SK-N-SH treated with all-trans-retinoic acid at 6 μM for 48 hours (cell line): ENCODE results near the gene P2RX3.

Source experiments
- ARNTL ChIP-seq: fragments of 450-650 bp; formaldehyde crosslinking; IDR thresholded peaks from 2 replicates; pipeline ENCODE4 v1.5.0; 2020; ENCODE audit warnings: low read depth, mild to moderate bottlenecking, moderate library complexity, borderline replicate concordance
- OSR1 ChIP-seq: fragments of 250-450 bp; sonication (Bioruptor Pico); IDR thresholded peaks from 2 replicates; pipeline ENCODE4 v1.8.0; 2022; ENCODE audit warnings: moderate library complexity, mild to moderate bottlenecking, inconsistent platforms
- PPARA ChIP-seq: fragments of 250-450 bp; sonication (Bioruptor Pico); IDR thresholded peaks from 2 replicates; pipeline ENCODE4 v1.5.0; 2020; ENCODE audit warnings: mild to moderate bottlenecking, borderline replicate concordance
- ZFP3 ChIP-seq: fragments of 250-450 bp; sonication (Bioruptor Pico); IDR thresholded peaks from 2 replicates; pipeline ENCODE4 v1.5.0; 2020; ENCODE audit warnings: mild to moderate bottlenecking, moderate library complexity
- ZNF8 ChIP-seq: fragments of 450-650 bp; formaldehyde crosslinking; IDR thresholded peaks from 2 replicates; pipeline ENCODE4 v1.5.0; 2020; ENCODE audit warnings: mild to moderate bottlenecking, moderate library complexity
- TF ChIP-seq, protein P1 (sequence below): fragments of 250-450 bp; sonication (Bioruptor Pico); IDR thresholded peaks from 2 replicates; pipeline ENCODE4 v1.8.0; 2021; ENCODE audit warnings: low read depth, mild to moderate bottlenecking, moderate library complexity, borderline replicate concordance
- TF ChIP-seq, protein P2 (sequence below): fragments of 250-450 bp; sonication (Bioruptor Pico); IDR thresholded peaks from 2 replicates; pipeline ENCODE4 v1.8.0; 2020; ENCODE audit warnings: mild to moderate bottlenecking, moderate library complexity, borderline replicate concordance
- TF ChIP-seq, protein P3 (sequence below): fragments of 250-450 bp; sonication (Bioruptor Pico); IDR thresholded peaks from 2 replicates; pipeline ENCODE4 v1.5.1; 2020; ENCODE audit warnings: low read depth, mild to moderate bottlenecking, moderate library complexity

DNA sequence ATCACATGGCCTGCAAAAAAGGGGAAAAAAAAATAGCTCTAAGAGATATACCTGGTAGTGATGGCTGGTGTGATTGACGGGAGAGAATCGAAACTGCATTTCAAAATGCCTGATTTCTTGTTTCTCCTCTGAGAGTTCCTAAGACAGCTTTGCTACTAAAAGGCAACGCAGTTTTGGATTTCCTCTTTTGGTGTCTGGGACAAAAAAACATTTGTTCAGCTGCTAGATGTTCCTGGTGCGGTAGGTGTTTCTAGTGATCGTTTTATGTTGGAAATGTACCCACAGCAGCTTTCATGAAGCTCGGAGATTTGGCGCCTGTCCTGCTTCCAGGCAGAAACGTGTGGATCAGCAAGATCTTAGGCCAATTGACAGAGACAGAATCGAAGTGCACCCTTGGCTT, 18.1 kb downstream of the P2RX3 start:
- TF ChIP-seq ARNTL (no peak), ZNF8 (CRISPR knock-in tag) (no peak), PPARA (CRISPR knock-in tag) (no peak), OSR1 (CRISPR knock-in tag) (no peak), ZFP3 (no peak)
- TF ChIP-seq, protein P1, sequence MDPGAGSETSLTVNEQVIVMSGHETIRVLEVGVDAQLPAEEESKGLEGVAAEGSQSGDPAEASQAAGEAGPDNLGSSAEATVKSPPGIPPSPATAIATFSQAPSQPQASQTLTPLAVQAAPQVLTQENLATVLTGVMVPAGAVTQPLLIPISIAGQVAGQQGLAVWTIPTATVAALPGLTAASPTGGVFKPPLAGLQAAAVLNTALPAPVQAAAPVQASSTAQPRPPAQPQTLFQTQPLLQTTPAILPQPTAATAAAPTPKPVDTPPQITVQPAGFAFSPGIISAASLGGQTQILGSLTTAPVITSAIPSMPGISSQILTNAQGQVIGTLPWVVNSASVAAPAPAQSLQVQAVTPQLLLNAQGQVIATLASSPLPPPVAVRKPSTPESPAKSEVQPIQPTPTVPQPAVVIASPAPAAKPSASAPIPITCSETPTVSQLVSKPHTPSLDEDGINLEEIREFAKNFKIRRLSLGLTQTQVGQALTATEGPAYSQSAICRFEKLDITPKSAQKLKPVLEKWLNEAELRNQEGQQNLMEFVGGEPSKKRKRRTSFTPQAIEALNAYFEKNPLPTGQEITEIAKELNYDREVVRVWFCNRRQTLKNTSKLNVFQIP = no peak
- TF ChIP-seq, protein P2, sequence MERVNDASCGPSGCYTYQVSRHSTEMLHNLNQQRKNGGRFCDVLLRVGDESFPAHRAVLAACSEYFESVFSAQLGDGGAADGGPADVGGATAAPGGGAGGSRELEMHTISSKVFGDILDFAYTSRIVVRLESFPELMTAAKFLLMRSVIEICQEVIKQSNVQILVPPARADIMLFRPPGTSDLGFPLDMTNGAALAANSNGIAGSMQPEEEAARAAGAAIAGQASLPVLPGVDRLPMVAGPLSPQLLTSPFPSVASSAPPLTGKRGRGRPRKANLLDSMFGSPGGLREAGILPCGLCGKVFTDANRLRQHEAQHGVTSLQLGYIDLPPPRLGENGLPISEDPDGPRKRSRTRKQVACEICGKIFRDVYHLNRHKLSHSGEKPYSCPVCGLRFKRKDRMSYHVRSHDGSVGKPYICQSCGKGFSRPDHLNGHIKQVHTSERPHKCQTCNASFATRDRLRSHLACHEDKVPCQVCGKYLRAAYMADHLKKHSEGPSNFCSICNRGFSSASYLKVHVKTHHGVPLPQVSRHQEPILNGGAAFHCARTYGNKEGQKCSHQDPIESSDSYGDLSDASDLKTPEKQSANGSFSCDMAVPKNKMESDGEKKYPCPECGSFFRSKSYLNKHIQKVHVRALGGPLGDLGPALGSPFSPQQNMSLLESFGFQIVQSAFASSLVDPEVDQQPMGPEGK (CRISPR knock-in tag) = no peak
- TF ChIP-seq, protein P3, sequence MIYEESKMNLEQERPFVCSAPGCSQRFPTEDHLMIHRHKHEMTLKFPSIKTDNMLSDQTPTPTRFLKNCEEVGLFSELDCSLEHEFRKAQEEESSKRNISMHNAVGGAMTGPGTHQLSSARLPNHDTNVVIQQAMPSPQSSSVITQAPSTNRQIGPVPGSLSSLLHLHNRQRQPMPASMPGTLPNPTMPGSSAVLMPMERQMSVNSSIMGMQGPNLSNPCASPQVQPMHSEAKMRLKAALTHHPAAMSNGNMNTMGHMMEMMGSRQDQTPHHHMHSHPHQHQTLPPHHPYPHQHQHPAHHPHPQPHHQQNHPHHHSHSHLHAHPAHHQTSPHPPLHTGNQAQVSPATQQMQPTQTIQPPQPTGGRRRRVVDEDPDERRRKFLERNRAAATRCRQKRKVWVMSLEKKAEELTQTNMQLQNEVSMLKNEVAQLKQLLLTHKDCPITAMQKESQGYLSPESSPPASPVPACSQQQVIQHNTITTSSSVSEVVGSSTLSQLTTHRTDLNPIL = no peak
